ENCODE measurements around the gene LSR. TPM values are rescaled to one million over a fixed set of nuclear protein-coding genes. Genes with fewer than 3 reads are reported as not detected.
"Not testable (repeated sequence)": the region's sequence is repeated elsewhere in the genome, so short reads cannot be mapped to it uniquely, and the experiment has no call there.

Gene LSR
- total RNA-seq, 1 donor from 2014 or later, result 32.9 TPM

- no peaks in the 10 kb centered on the region for H3K9me3 ChIP-seq
- no peaks in the 10 kb centered on the region for H3K27me3 ChIP-seq
- intact Hi-C loops (cut with DNase I), result loop anchor here (10.0 kb wide), 1 partner anchor 215 kb away; no protein-coding TSS in a partner anchor
- H3K36me3 ChIP-seq, result peaks cover 0 to 39% of the 10 kb centered on the region in 2 donors
- DNase-seq (ENCODE audit: extremely low spot score in 2 of 2), result no peak
- H3K4me1 ChIP-seq, result peaks cover 16% of the 10 kb centered on the region
- no peak for TF ChIP-seq CTCF (IDR thresholded peaks at IDR 0.05)
- TF ChIP-seq POLR2A (IDR thresholded peaks at IDR 0.05), result no peak
- TF ChIP-seq POLR2AphosphoS5 (IDR thresholded peaks at IDR 0.05; ENCODE audit: insufficient read depth in 1 of 2, low read depth in 1 of 2), result no peak
- H3K27ac ChIP-seq, result no peak overlapping the region
- H3K4me3 ChIP-seq, result no peak overlapping the region
These were observed 31.4 kb downstream of the LSR start for GRCh38 chr19:35279985-35280821.

DNA sequence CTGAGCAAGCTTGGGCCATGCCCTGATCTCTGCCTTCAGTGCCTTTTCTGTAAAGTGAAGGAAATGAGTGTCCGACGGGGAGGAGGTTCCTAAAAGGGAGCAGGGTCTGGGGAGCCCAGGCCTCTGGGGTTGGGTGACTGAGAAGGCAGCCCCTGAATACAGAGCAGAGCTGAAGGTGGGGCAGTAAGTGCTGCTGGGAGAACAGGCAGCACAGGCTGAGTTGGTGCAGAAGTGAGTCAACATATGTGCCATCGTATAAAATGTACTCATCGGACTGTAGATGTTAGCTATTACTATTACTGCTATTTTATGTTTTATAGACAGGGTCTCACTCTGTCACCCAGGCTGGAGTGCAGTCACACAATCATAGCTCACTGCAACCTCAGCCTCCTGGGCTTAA is 32.5 kb downstream of the LSR start:
- peaks cover 16% of the 10 kb centered on the region for H3K4me1 ChIP-seq
- no peaks in the 10 kb centered on the region for H3K9me3 ChIP-seq
- intact Hi-C loops (cut with DNase I), result no loop called here
- no peak overlapping the region for H3K4me3 ChIP-seq
- H3K36me3 ChIP-seq, result peaks cover 0 to 32% of the 10 kb centered on the region in 2 donors
- no peak overlapping the region for H3K27ac ChIP-seq
- DNase-seq (ENCODE audit: extremely low spot score in 2 of 2), result no peak
- no peaks in the 10 kb centered on the region for H3K27me3 ChIP-seq
- TF ChIP-seq CTCF (IDR thresholded peaks at IDR 0.05) (no peak), POLR2A (IDR thresholded peaks at IDR 0.05) (no peak)

- Histone ChIP-seq H3K4me3 (no peak overlapping the region), H3K36me3 (peaks cover 0 to 4% of the 10 kb centered on the region in 2 donors), H3K27me3 (no peaks in the 10 kb centered on the region), H3K27ac (no peak overlapping the region), H3K9me3 (no peaks in the 10 kb centered on the region), H3K4me1 (peaks cover 16% of the 10 kb centered on the region)
- intact Hi-C loops (cut with DNase I), result no loop called here
- no peak for TF ChIP-seq POLR2AphosphoS5 (IDR thresholded peaks at IDR 0.05; ENCODE audit: insufficient read depth in 1 of 2, low read depth in 1 of 2)
- no peak for TF ChIP-seq POLR2A (IDR thresholded peaks at IDR 0.05)
- no peak for TF ChIP-seq CTCF (IDR thresholded peaks at IDR 0.05)
- DNase-seq (ENCODE audit: extremely low spot score in 2 of 2), result no peak
These were observed 35.6 kb downstream of the LSR start for GRCh38 chr19:35284153-35285094.

GRCh38 chr19:35285095-35285449 is 36.3 kb downstream of the LSR start:
- TF ChIP-seq CTCF (IDR thresholded peaks at IDR 0.05) (no peak), POLR2A (IDR thresholded peaks at IDR 0.05) (no peak), POLR2AphosphoS5 (IDR thresholded peaks at IDR 0.05; ENCODE audit: insufficient read depth in 1 of 2, low read depth in 1 of 2) (no peak)
- Histone ChIP-seq H3K9me3 (no peaks in the 10 kb centered on the region), H3K27ac (no peak overlapping the region), H3K27me3 (no peaks in the 10 kb centered on the region), H3K4me3 (no peak overlapping the region), H3K4me1 (peaks cover 16% of the 10 kb centered on the region), H3K36me3 (no peaks in the 10 kb centered on the region)
- no peak for DNase-seq (ENCODE audit: extremely low spot score in 2 of 2)
- intact Hi-C loops (cut with DNase I), result no loop called here

DNA sequence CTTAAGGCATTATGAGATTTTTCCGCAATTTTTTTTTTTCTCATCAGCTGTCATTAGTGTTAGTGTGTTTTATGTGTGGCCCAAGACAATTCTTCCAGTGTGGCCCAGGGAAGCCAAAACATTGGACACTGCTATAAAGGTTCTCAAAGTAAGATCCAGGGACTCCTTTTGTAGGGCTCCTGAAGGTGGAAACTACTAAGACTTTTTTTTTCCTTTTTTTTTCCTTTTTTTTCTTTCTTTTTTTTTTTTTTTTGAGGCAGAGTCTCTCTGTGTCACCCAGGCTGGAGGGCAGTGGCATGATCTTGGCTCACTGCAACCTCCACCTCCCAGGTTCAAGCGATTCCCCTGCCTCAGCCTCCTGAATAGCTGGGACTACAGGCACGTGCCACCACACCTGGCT is 36.7 kb downstream of the LSR start:
- DNase-seq (ENCODE audit: extremely low spot score in 2 of 2); H3K36me3 ChIP-seq; H3K27me3 ChIP-seq; intact Hi-C loops (cut with DNase I); H3K4me3 ChIP-seq; H3K9me3 ChIP-seq; H3K27ac ChIP-seq: not testable (repeated sequence)
- peaks cover 16% of the 10 kb centered on the region for H3K4me1 ChIP-seq

DNA sequence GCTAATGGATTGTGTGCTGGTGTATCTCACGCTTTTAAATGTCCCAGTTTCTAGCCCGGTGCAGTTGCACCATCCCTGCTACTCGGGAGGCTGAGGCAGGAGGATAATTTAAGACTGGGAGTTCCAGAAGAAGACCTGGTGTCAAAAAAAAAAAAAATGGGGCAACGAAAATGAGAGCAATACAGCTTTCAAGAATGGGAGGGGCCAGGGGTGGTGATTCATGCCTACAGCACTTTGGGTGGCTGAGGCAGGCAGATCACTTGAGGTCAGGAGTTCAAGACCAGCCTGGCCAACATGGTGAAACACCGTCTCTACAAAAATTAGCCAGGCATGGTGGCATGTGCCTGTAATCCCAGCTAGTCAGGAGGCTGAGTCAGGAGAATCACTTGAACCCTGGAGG is 37.3 kb downstream of the LSR start:
- H3K36me3 ChIP-seq; DNase-seq (ENCODE audit: extremely low spot score in 2 of 2); H3K27me3 ChIP-seq; H3K9me3 ChIP-seq; intact Hi-C loops (cut with DNase I); H3K4me3 ChIP-seq; H3K27ac ChIP-seq: not testable (repeated sequence)
- peaks cover 12% of the 10 kb centered on the region for H3K4me1 ChIP-seq
